Measurements from ENCODE around the gene ACTL10.
A peak's percentile ranks its signal among the peaks of the same experiment; 100 is the strongest.

Gene ACTL10

GRCh38 chr20:33663161-33664084 lies 3.3 kb upstream of the ACTL10 start (continued):
- no peak for TF ChIP-seq BCL11A (tag by site-specific recombination; IDR thresholded peaks at IDR 0.05; ENCODE audit: low read depth)
- no peak for TF ChIP-seq ZNF830 (tag by site-specific recombination; IDR thresholded peaks at IDR 0.05; ENCODE audit: low read depth)
- TF ChIP-seq ZNF394 (tag by site-specific recombination; IDR thresholded peaks at IDR 0.05; ENCODE audit: borderline replicate concordance), result peak; percentile 43; the same call in 1 of the 2 replicates
- TF ChIP-seq ZNF24 (tag by site-specific recombination; IDR thresholded peaks at IDR 0.05), result no peak
- no peak; the same call in none of the 2 replicates for TF ChIP-seq ZNF629 (tag by site-specific recombination; IDR thresholded peaks at IDR 0.05)
- 0 out of 2 replicates have a peak, but pooled peaks have one; percentile 78 for TF ChIP-seq ZNF501 (tag by site-specific recombination; IDR thresholded peaks at IDR 0.05)
- no peak; the same call in 1 of the 2 replicates for TF ChIP-seq ZNF10 (tag by site-specific recombination; IDR thresholded peaks at IDR 0.05)
- TF ChIP-seq ZNF416 (tag by site-specific recombination; IDR thresholded peaks at IDR 0.05), result no peak
- no peak for TF ChIP-seq ZNF211 (tag by site-specific recombination; IDR thresholded peaks at IDR 0.05; ENCODE audit: low read depth)
- no peak for TF ChIP-seq ZNF529 (tag by site-specific recombination; IDR thresholded peaks at IDR 0.05; ENCODE audit: insufficient replicate concordance)
- TF ChIP-seq SCRT1 (tag by site-specific recombination; IDR thresholded peaks at IDR 0.05; ENCODE audit: borderline replicate concordance), result no peak
- TF ChIP-seq REPIN1 (tag by site-specific recombination; IDR thresholded peaks at IDR 0.05; ENCODE audit: low read depth), result 0 out of 2 replicates have a peak, but pooled peaks have one; percentile 33
- TF ChIP-seq ZNF433 (tag by site-specific recombination; IDR thresholded peaks at IDR 0.05; ENCODE audit: low read depth), result no peak
- TF ChIP-seq ZNF114 (tag by site-specific recombination; IDR thresholded peaks at IDR 0.05), result no peak
- 0 out of 2 replicates have a peak, but pooled peaks have one; percentile 36 for TF ChIP-seq ZBTB20 (tag by site-specific recombination; IDR thresholded peaks at IDR 0.05)
- peak; percentile 54; the same call in 1 of the 2 replicates for TF ChIP-seq ZBTB44 (tag by site-specific recombination; IDR thresholded peaks at IDR 0.05)
- no peak for TF ChIP-seq GLI4 (tag by site-specific recombination; IDR thresholded peaks at IDR 0.05)
- peak; percentile 96 for TF ChIP-seq ZBTB11 (tag by site-specific recombination; conservative IDR thresholded peaks at IDR 0.05; ENCODE audit: low read depth)
- no peak for TF ChIP-seq ZNF701 (tag by site-specific recombination; IDR thresholded peaks at IDR 0.05)
- 0 out of 2 replicates have a peak, but pooled peaks have one; percentile 30 for TF ChIP-seq EGR2 (tag by site-specific recombination; IDR thresholded peaks at IDR 0.05; ENCODE audit: low read depth)
- no peak for TF ChIP-seq ZNF19 (tag by site-specific recombination; IDR thresholded peaks at IDR 0.05; ENCODE audit: low read depth)
- TF ChIP-seq ZNF239 (tag by site-specific recombination; IDR thresholded peaks at IDR 0.05), result no peak
- no peak for TF ChIP-seq ZNF426 (tag by site-specific recombination; IDR thresholded peaks at IDR 0.05)
- TF ChIP-seq, protein P1, sequence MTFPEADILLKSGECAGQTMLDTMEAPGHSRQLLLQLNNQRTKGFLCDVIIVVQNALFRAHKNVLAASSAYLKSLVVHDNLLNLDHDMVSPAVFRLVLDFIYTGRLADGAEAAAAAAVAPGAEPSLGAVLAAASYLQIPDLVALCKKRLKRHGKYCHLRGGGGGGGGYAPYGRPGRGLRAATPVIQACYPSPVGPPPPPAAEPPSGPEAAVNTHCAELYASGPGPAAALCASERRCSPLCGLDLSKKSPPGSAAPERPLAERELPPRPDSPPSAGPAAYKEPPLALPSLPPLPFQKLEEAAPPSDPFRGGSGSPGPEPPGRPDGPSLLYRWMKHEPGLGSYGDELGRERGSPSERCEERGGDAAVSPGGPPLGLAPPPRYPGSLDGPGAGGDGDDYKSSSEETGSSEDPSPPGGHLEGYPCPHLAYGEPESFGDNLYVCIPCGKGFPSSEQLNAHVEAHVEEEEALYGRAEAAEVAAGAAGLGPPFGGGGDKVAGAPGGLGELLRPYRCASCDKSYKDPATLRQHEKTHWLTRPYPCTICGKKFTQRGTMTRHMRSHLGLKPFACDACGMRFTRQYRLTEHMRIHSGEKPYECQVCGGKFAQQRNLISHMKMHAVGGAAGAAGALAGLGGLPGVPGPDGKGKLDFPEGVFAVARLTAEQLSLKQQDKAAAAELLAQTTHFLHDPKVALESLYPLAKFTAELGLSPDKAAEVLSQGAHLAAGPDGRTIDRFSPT (tag by site-specific recombination; IDR thresholded peaks at IDR 0.05), result peak; percentile 72
- no peak for TF ChIP-seq ZNF768 (tag by site-specific recombination; IDR thresholded peaks at IDR 0.05)
- TF ChIP-seq ZNF146 (tag by site-specific recombination; IDR thresholded peaks at IDR 0.05), result no peak; the same call in 1 of the 2 replicates
- TF ChIP-seq ZNF792 (tag by site-specific recombination; IDR thresholded peaks at IDR 0.05), result no peak
- TF ChIP-seq GLIS1 (tag by site-specific recombination; IDR thresholded peaks at IDR 0.05), result peak; percentile 81
- peak; percentile 68 for TF ChIP-seq SP3 (tag by site-specific recombination; IDR thresholded peaks at IDR 0.05)
- TF ChIP-seq ZNF571 (tag by site-specific recombination; IDR thresholded peaks at IDR 0.05), result no peak
- TF ChIP-seq, protein P2, sequence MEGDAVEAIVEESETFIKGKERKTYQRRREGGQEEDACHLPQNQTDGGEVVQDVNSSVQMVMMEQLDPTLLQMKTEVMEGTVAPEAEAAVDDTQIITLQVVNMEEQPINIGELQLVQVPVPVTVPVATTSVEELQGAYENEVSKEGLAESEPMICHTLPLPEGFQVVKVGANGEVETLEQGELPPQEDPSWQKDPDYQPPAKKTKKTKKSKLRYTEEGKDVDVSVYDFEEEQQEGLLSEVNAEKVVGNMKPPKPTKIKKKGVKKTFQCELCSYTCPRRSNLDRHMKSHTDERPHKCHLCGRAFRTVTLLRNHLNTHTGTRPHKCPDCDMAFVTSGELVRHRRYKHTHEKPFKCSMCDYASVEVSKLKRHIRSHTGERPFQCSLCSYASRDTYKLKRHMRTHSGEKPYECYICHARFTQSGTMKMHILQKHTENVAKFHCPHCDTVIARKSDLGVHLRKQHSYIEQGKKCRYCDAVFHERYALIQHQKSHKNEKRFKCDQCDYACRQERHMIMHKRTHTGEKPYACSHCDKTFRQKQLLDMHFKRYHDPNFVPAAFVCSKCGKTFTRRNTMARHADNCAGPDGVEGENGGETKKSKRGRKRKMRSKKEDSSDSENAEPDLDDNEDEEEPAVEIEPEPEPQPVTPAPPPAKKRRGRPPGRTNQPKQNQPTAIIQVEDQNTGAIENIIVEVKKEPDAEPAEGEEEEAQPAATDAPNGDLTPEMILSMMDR (tag by site-specific recombination; IDR thresholded peaks at IDR 0.05), result 0 out of 2 replicates have a peak, but pooled peaks have one; percentile 14
